OCI-LY7 (cell line): Measurements from ENCODE around the gene GRP.

ENCODE experiments used
- CTCF ChIP-seq: fragments of 200-600 bp; sonication (generic); conservative IDR thresholded peaks from 2 replicates; pipeline ENCODE4 v1.5.1; 2014; ENCODE audit warnings: mild to moderate bottlenecking, antibody characterized with exemption, low read length, moderate library complexity, mixed read lengths
- EZH2phosphoT487 ChIP-seq: fragments of 200-600 bp; sonication (generic); IDR thresholded peaks from 2 replicates; pipeline ENCODE4 v1.6.1; 2018; ENCODE audit warnings: low read depth, borderline replicate concordance, mild to moderate bottlenecking, mixed run types, antibody characterized with exemption, low read length, moderate library complexity, mixed read lengths

GRCh38 chr18:59264651-59265245, 44.8 kb downstream of the GRP start:
- no peak for TF ChIP-seq CTCF
- no peak for TF ChIP-seq EZH2phosphoT487
